HG02571 (cell line): ENCODE measurements around the gene ANKAR.
"Not testable (repeated sequence)": the region's sequence is repeated elsewhere in the genome, so short reads cannot be mapped to it uniquely, and the experiment has no call there.

ENCODE experiments used
- ATAC-seq: cut with Tn5 transposase; IDR thresholded peaks from one replicate; pipeline ENCODE4 v1.9.1; 2021; ENCODE audit warnings: mild to moderate bottlenecking, moderate library complexity; ENCODE audit not compliant: unreplicated experiment

ANKAR gene

GRCh38 chr2:189709501-189710221 lies 35.2 kb downstream of the ANKAR start:
- ATAC-seq, result no peak

- ATAC-seq, result not testable (repeated sequence)
Observed at GRCh38 chr2:189717593-189717992, 43.1 kb downstream of the ANKAR start.

- no peak for ATAC-seq
Observed at GRCh38 chr2:189719571-189719970, 45.1 kb downstream of the ANKAR start.

- no peak for ATAC-seq
Observed at GRCh38 chr2:189723192-189723591, 48.7 kb downstream of the ANKAR start.
